Right lobe of liver (tissue), 4 donors: ENCODE results near the gene TMEM120B.

ENCODE experiments used
- CTCF ChIP-seq, 4 donors: fragments of 200-600 bp in 3 of 4; fragments of 450-650 bp in 1 of 4; IDR thresholded peaks; one replicate each; pipeline versions ENCODE4 v1.5.1 to v1.8.0; 2016 to 2022; ENCODE audit warnings: antibody characterized with exemption in 4 of 4, mild to moderate bottlenecking in 2 of 4
- POLR2A ChIP-seq: fragments of 450-650 bp; IDR thresholded peaks from one replicate; pipeline ENCODE4 v1.6.1; 2017; ENCODE audit warnings: antibody characterized with exemption, mild to moderate bottlenecking
- donor health status: DM: no; HTN: no; CAD: no.
- donor health status: DM: no; HTN: no; CAD: no.
- donor health status: DM: no; HTN: yes; CAD: no.

- TF ChIP-seq CTCF (IDR thresholded peaks at IDR 0.05) (no peak), POLR2A (no peak)
These were observed 111.2 kb downstream of the TMEM120B start for GRCh38 chr12:121823727-121824115.
